NCI-H524 (cell line): Measurements from ENCODE around the gene PTGIS.
A peak's percentile ranks its signal among the peaks of the same experiment; 100 is the strongest.
"Not testable (repeated sequence)": the region's sequence is repeated elsewhere in the genome, so short reads cannot be mapped to it uniquely, and the experiment has no call there.

ENCODE experiments used
- DNase-seq, 2 experiments: peaks; one replicate each; lab custom pipeline; 2025; lab: John Stamatoyannopoulos, UW

PTGIS gene

GRCh38 chr20:49579874-49580812, 12.2 kb upstream of the PTGIS start:
- DNase-seq = no peak

DNA sequence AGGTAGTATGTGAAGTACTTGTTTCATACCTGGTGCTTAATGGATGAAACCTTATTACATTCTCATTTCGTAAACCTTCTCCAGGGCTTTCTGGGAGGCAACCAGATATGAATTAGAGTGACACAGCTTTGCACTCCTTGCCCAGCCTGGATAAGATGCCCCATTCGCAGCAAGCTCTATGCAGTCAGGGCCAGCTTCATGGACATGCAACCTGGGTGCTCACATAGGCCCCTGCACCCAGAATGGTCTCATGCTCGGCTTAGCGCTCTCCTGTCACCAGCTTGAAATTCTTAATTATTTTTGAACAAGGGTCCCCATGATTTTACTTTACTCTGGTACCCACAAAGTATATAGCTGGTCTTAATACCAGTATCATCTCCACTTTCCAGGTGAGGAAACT, 11.3 kb upstream of the PTGIS start:
- no peak for DNase-seq

- no peak for DNase-seq
These were observed 10.5 kb upstream of the PTGIS start for GRCh38 chr20:49578436-49578835.

DNA sequence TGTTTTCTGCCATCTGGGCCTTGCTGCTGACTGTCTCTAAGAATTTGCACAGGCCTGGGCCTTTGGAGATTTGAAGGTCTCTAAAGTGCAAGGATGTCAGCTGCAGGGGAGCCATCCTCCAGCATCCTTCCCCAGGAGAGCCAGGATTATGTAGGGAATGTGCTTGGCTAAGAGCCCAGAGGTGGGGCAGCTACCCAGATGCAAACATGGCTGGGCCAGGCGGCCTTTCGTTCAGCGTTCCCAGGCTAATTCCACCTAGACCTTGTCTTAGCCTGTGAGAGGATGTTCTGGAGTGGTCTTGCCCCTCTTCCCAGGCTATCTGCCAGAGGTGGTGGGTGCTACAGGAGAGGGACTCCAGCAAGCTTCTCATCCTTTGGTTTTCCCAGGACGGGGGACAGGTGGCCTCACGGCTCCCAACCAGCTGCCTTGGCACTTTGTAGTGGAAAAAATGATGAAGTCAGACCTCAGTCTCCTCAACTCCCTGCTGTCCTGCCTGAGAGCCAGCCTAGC, 7.7 kb upstream of the PTGIS start:
- DNase-seq = peak; percentile 72 to 86

DNA sequence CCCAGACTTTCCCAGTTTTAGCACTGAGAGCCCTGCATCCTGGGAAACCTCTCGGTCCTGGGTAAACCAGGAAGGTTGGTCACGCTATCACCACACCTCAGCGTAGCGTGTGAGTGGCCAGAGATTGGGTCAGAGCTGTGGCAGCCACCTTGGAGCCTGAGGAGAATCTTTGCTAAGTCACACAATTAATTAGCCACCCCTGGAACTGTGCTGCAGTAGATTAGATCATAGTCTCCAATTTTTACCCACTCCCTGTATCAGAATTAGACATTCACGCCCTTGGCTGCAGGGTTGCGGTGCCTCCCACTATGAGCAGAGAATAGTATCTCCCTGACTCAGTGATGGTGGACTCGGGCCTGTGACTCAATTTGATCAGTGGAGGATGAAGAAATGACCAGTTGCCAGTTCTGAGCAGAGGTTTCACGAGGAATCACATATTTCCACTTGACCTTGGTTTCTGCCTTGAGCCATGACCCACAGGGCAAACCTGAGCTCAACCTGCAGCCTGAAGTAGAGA, 6.0 kb upstream of the PTGIS start:
- no peak for DNase-seq

DNA sequence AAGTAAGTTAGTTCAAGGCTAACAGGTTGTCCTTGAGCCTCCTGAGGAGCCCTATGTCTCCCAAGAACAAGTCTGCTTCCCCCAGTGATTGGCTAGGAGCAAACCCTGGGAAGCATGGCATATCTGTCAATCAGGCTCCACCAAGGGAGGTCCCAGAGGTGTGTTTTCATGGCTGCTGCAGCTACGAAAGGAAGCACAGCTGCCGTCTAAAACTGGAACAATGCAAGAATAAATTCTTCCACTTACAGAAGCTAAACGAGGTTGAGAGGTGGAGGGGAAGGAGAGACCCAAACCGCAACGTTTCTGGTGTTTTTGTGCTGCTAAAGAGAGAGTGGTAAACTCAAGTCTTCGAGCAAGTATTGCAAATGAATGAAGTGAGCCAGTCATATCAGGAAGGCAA, 4.9 kb upstream of the PTGIS start:
- DNase-seq = peak in 1 of 2 experiments; percentile 20

DNA sequence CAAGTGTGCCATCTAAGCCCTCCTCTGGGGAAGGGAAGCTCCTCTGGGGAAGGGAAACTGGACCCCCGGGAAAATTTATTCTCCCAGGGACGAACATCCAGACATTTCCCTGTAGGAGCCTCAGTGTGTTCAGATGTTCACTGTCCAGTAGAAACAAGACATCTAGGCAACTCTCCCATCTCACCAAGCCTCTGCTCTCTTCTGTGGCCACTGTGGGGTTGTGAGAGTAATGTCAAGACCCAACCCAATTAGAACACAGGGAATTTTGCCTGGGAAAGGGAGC, 3.6 kb upstream of the PTGIS start:
- no peak for DNase-seq

DNA sequence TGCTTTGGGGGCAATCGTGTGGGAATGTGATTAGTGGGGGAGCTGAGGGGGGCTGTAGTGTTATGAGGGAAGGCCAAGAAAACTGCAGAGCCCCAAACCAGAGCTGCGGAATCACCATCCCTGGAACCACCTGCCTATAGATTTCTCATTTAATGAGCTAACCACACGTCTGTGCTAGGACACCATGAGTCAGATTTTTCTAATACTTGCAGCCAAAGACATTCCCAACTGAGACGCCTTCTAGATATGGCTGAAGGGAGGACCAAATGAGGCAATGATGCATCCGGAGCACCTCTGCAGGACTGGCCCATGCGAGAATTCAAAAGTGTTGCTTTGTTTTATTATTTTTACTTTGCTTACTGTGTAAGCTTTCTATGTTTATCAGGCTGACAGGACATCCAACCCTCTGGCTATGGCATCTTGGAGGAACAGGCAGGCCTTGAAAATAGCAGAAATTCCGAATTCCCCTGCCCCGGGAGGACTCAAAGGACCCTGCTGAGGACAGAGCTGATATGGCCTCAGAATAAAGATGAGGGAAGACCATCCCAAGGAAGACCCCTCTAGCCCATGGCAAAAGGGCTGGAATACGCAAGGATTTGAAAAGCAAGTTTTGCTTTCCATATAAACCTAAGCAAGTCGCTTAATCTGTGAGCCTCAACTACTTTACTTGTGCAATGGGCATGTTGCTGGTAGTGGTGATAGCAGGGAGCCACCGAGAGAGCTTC, 3.1 kb upstream of the PTGIS start:
- no peak for DNase-seq

DNA sequence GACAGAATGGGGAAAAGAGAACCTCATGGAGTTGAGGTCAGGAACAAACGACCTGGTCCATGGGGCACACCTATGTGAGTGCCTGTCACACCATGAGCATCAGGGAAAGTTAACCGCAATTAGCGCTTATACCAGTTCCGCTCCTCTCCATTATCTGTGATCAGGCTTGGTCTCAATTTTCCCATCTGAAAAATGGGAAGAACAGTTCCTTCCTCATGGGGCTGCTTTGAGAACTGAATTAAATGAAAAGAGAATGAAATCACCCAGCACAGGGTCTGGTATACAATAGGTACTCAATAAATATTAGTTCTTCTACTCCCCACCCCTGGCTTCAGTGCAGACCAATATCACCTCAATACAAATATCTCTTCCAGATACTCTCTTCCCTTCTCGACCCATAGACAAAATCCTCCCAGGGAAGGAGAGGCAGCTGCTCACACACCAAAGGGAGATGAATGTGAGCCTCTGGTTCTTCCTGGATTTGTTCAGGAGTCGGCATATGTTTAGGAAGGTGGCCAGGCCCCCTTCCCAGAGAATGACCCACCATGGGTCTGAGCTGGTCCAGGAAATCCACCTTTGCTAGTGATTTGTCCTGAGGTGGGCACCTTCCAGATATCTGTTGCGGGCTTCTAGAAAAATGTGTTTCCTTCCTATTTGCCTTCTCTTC, 2.4 kb upstream of the PTGIS start:
- DNase-seq = no peak

- peak in 1 of 2 experiments; percentile 6 for DNase-seq
These were observed 1.6 kb upstream of the PTGIS start for GRCh38 chr20:49569411-49570115.

GRCh38 chr20:49568278-49569151, 578 bp upstream of the PTGIS start:
- DNase-seq = no peak

DNA sequence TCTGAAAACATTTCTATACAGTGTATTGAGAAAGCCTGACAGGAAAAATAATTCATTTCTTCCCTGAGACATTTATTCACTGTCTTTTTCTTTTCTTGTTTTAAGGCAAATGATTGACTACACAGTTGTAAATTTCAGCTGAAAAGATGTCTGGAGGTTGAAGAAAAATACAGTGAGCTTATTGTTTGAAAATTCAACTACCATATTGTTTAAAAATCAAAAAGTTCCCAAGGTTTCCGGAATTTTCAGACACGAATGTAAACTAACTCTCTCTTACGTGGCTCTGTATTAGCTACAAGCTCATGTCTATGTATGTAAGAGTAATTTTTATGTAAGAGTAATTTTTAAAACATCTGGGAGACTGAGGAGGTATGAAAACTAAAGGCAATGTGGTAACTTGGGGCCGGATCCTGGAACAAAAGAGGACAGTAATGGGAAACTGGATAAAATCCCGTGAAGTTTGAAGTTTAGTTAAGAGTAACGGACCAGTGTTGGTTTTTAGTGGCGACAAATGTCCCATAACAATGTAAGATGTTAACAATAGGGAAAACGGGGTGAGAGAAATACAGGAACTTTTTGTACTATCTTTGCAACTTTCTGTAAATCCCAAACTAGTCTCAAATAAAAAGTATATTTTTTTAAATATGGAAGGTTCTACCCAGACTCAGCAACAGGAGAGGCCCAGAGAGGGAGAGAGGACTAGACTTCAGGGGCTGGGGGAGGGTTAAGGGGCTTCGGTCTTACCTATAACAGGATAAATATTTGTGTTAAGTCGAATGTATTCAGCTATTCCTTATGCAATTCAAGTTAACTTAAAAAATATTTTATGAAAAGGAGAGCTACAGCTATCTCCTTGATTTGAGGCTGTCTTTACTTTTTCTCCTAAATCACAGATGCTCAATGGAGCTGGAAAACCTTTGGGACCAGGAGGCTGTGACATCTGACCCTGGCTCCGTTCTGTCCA, 1.3 kb downstream of the PTGIS start:
- no peak for DNase-seq

DNA sequence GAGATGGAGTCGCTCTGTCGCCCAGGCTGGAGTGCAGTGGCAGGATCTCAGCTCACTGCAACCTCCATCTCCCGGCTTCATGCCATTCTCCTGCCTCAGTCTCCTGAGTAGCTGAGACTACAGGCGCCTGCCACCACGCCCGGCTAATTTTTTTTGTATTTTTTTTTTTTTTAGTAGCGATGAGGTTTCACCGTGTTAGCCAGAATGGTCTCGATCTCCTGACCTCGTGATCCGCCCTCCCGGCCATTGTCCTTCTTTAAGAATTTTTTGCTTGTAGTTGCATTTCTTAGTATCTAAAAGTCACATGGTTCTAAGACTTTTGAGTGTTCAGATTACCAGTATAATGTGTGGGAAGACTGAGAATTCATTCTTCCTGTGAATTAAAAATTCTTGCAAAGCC, 2.9 kb downstream of the PTGIS start:
- DNase-seq = not testable (repeated sequence)

DNA sequence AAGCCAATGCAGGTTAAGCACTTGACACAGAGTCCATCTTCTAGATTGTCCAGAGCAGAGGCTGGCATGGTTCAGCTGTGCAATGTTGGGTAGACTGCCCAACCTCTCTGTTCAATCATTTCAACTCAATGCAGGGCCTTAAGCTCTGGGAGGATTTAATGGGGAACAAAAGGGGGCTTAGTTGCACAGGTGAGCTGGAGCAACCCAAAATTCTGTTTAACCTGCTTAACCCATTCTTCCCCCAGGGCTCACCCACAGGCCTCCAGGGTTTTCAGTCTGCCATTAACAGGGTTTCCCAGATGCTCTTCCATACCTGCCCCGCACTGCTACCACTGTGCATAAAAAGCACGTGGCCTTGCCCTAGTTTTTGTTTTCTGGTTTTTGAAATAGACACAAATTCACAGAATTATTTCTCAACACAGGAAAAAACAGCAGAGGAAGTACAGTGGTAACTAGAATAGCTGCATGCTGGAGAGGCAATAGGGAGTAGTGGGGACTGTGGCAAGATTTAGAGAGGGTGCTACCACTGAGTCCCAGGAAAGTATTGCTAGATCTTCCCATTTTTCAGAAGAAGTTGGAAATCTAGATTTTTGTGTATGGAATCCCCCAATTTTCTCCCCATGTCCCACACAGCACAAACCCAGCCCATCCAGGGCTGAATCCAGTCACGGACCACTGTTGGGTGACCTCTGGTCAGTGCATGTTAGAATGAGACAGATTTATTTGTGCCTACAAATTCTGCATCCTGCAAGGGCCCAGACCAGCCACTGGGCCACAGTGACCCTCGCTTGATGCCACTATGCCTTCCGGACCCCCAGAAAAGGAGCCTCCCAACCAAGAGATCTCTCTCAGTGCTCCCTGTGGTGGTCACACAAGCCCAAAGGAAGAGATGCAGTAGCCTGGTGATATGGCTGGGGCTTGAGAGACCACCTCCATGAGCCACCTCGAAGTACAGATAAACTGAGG, 4.6 kb downstream of the PTGIS start:
- DNase-seq = no peak

DNA sequence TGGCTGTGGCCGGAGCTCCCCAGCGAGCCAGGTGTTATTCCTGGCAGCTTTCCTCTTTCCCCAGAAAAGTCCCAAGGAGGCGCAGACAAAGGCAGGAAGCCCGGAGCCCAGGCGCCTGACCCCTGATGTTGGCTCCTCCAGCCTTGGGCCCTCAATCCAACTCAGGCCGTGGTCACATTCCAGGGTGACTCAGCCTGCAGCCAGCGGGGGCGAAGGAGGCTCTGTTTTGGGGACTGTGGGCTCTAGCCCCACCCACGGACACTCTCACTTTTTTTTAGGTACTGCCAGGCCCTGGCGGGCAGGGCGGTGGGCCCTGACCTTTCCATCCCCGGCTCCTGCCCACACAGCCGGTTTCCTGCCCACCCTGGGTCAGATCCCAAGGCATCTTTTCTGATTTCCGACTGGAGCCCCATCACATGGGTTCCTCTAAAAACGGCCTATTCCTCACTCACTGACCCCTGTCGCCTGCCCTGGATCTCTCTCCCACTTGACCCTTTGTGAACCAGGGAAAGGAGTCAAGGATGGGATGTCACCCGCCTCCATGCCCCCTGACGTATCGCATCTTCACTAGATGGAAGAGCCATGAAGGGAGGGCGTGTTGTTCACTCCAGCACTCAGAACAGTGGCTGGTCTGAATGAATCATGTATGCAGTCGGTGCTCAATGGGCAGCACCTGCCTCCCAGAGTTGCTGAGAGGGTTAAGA, 5.5 kb downstream of the PTGIS start:
- DNase-seq = no peak

DNA sequence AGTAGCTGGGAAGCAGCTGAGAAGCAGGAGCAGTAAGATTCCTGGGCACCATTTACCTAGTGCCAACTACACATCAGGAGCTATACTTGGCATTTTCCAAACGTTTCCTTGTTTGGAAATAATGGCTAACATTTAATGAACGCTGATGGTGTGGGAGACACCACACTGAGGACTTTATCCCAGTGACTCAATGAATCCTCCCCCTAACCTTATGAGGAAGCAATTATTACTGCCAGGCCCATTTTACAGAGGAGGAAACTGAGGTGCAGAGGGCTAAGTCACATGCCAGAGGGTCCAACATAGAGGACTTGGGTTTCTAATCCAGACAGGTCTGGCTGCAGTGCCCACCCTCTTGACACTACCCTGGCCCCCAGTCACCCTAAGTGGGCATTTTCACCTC, 6.1 kb downstream of the PTGIS start:
- no peak for DNase-seq

- no peak for DNase-seq
These were observed 6.7 kb downstream of the PTGIS start for GRCh38 chr20:49561256-49561655.

DNA sequence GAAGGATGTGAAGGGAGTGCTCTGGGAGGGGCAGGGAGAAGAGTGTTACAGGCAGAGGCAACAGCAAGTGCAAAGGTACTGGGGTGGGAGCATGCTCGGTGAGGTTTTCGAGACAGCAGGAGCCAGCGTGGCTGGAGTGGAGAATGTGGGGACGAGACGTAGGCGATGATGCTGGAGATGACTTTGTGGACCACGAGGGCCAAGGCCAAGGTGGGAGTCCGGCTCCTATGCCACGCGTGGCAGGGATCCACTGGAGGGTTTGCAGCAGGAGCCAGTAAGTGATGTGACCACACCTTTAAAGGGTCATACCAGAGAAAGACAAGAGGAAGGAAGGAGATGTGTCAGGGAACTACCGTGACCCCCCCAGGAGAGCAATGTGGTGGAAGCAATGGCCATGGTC, 7.3 kb downstream of the PTGIS start:
- no peak for DNase-seq
